Activated T-helper 1 cell treated with anti-CD3 and anti-CD28 coated beads, Interleukin-2, amount 50 U/mL, for 16 hours (primary cell): ENCODE data around the gene TUBA4B.
A peak's percentile ranks its signal among the peaks of the same experiment; 100 is the strongest.

ENCODE experiments used
- DNase-seq, 2 donors: peaks; one replicate each; pipeline ENCODE4 v3.0.0-alpha.2; 2020; ENCODE audit warnings: low read depth in 1 of 2, low spot score in 1 of 2

The TUBA4B gene

DNA sequence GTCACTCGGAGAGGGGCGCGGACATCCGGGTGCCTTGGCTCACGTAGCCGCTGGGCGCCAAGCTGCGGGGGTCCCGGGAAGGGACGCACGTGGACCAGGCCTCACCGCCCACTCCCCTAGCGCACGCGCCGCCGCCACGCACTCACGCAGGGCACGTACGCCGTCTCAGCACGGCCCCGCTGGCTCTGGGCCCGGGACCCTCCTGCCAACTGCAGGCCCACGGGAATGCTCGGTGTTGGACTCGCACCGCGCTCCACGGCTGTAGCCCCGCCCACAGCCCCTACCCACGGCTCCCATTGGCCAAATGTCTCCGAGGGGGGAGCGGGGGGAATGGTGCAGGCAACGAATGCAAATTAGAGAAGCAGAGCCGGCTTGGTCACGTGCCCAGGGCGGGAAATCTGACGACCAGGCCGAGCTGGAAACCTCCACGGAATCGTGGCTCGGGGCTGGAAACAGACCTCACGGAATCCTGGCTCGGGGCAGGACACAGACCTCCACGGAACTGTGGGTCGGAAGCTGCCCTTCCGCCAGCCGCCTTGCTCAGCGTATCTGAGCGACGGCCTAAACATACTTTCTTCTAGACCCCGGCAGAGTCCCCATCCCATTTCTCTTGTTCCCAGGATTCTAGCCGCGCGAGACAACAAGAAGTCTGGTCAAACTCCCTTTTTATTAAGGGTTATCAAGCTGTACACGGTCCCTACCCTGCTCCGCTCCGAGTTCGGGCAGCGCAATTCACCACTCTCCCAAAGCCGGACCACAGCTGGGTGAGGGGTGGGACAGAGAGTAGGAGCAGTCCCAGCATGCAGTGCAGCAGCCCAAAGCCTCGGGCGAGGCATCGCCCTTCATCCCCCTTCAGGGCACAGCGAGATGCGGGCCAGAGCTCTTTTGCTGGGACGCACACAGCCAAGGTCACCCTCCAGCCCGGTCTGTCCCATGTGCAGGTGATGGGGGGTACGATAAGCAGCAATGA is 34.0 kb upstream of the TUBA4B start, which contains the start of gene ABCB6:
Gene ABCB6, minus strand, starts transcription at position 227 of the 970 bp plus-strand sequence. CDS start 285 bp downstream, outside the sequence.
- DNase-seq, result peak; percentile 60 to 79

DNA sequence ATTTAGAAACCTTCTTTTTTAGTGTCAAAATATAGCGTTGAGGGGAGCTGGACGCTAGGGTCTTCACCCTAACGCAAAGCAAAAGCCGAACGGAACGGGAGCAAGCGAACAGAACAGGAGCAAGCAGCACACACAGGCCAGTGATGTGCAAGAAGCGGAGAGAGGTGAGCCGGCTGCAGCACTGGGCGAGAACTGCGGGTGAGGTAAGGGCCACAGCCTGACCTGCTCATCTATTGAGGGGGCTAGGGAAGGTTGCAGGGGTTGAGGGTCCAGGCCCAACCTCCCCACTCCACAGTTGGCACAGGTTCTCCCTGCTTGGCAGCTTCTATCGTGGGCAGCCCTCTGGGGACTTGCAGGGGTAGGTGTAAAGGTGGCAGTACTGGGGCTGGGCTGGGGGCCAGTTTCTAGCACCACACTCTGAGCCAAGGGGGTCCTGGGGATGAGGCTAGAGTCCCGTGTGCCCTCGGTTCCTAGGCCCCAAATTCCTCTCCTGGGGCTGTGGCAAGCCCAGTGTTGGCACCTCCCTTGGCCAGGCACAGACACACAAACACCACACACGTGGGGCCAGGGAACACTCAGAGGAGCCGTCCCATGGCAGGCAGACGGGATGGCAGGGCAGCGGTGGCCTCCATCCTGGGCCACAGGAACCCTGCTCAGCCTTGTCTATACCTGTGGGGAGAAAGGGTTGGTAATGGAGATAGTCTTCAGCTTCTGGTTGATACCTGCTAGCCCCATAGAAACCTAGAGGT is 33.1 kb upstream of the TUBA4B start:
- DNase-seq, result no peak

DNA sequence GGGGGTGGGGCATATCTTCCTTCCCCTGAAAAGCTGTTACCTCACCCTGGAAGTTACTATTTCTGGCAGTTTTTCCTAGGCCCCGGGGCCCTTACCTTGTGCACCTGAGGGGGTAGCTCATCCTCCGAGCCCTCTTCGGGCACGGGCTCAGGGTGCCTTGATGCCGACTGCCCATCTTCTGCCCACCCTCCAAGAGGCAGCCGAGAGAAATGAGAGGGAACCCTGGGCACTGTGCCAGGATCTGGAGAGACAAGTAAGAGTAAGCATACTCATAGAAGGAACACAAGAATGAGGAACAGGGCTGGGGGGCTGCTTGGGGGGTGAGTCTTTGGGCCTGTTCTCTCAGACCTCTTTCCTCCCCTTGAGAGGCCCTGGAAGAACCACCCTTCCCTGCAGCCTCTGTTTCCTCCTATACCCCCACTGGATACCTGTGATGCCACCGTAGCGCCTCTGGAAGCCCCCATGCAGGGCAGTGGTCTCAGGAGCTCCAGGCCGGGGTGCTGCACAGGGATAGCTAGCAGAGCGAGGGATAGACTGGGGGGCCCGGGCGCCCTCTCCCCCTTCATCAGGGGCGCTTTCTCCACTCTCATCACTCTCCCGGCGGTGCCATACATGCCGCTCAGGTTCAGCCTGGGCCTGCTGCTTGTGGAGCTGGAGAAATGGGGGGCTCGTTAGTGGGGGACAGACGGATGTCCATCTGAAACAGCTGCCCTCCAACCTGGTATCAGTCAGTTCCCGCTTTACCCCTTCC is 32.2 kb upstream of the TUBA4B start:
- DNase-seq, result no peak

DNA sequence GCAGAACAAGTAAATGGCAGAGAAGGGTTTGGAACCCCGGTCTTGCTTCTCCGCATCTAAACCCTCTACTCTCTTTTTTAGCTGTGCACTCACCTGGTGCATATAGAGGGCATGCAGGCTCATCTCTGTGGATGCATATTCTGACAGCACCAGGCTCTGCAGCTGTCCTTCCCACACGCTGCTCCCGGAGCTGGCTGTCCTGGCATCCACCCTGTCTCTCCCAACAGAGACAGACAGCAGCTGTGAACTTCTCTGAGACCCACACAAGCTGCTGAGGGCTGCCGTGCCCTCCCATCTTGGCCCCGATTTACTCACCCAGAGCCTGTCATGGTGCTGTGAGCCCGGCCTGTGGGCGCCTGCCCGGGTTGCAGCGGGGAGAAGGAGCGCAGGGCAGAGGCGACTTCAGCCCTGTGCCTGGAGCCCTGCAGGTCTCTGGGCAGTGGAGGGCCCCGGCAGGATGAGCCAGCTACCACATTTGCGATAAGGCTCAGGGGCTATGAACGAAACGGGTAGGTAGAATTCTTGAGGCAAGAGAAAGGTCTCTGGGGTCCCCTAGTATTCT is 31.0 kb upstream of the TUBA4B start:
- no peak for DNase-seq

DNA sequence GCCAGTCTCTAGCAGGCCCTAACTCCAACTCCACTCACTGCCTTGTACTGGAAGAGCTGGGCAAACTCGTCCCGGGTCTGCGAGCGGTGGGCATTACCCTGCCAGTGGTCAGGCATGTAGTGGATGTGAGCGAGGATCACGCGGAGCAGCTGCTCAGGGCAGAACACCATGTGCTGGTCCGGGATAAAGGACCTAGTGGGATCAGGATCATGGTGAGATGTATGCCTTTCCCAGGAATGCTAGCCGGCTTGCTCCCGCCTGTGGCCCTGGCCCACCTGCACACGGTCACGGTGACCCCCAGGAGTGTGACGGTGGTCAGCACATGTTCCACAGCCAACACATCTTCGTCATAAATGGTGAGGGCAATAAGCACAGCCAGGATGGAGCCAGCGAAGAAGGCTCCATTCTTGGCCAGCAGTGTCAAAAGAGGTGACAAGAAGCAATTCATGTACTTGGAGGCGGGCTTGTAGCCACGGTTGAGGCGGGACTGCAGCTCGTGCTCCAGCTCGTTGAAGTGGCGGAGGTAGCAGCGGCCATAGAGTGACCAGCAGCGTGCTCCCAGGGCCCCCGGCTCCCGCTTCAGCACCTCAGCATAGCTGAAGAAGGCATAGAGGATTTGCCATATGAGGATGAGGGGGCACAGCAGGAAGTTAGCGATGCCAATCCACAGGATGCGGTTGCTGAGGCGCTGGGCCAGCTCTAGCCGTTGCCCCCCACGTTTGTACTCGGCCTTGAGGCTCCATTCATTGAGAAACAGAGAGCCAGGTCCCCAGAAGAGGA is 29.0 kb upstream of the TUBA4B start:
- no peak for DNase-seq

DNA sequence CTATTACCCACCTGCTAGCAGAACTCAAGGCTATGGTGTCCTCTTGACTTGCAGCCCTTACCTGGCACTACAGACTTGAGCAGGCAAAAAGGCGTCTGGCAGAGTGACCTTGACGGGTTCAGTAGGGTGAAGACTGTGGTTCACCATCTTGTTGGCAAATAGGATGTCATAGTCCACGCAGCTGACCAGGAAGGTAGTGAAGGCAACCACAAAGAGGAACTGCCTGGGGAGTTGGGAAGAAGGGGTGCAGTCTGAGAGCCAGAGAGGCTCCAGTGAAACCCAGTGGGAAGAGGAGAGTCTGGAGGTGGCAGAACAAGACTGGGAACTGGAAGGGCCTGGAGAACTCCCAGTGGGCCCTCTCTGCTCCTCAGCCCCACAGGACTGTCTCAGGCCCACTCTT is 27.7 kb upstream of the TUBA4B start:
- no peak for DNase-seq

DNA sequence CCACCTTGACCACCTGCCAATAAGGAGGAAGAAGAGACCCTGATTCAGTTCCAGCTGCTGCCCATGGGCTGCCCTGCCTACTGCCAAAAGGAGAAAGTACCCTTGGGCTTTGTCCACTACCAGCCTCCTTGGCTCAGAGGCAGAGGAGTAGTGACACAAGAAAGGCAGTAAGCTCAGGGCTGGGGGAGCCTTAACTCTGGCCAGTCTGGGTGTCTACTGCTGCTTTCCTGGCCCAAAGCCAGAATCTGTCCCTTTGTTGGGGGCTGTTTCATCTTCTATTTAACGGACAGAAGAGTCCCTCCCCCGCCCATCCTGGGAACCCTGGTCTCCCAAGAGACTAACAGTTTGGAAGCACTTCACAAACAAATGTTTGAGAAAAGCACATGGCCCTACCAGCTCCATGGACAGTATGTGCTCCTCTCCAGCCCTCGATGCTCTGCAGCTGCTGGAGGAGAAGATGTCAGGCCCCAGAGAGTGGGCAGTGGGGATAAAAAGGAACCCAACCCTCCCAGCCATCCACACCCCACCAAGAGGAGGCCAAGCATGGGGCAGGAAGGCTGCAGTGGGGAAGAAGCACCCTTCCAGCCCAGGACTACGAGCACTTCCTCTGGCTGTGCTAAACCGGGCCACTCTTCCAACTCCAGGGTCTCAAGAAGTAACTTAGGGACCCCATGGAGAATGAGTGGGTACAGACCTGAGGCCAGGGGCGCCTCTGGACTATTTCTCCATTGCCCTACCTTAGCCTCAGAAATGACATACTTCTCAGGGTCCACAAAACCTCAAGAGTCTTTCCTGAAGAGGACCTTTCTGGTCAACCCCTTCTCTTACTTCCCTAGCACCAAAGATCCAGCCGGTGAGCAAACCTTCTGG is 24.8 kb upstream of the TUBA4B start:
- no peak for DNase-seq

DNA sequence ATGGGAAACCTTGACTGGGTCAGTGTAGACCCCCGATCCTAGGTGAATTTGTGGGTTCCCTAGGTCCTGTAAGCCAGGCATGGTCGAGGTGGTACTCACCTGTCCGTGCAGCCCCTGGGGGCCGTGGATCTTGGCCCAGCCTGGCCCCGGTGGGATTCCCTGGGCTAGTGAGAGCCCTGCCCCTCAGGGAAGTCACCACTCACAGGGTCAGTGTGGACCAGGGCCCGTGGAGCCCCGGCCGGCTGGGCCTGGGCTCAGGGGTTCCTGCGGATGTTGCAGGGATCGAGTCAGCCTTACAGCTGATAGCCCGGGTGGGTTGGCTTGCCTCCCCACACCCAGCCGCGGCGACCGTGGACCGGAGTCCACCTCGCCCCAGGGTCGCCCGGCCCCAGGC is 24.1 kb upstream of the TUBA4B start:
- no peak for DNase-seq

DNA sequence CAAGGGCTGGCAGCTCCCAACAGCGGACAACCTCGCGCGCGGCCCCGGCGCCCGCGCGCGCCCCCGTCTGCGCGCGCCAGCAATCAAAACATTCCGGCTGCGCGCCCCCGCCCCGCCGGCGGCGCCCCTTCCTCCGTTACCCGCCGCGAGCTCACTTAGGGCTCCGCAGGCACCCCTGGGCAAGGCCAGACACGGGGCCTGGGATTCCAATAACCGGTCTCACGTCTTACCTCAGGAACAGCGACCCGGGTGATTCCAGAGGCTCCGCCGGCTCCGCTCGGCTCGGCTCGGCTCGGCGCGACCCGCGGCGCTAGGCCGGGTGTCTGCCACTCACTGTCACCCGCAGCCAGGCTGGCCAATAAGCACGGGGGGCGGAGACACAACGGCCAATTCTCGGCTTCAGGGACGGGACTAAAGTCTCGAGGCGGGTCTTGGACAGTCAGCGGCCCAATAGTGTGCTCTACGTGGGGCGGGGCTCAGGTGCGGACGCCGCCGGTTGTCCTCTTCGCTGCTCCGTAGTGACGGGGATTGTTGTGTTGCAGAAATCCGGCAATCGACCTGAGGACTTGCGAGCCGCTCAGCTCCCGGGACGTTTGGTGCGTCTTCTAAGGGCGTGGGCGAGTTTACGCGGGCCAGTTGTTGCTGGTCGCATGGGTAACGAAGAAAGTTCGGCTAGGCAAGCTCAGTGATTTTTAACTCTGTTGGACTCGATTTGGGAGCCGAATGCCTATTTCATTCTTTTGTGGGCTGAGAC is 23.6 kb upstream of the TUBA4B start, which contains the start of the genes ANKZF1 and ATG9A:
Gene ANKZF1, plus strand, starts transcription at position 502 of the 754 bp plus-strand sequence. CDS start 452 bp downstream, outside the sequence.
Gene ATG9A, minus strand, starts transcription at position 332 of the 754 bp plus-strand sequence. CDS start 1,612 bp downstream, outside the sequence.
- DNase-seq, result peak; percentile 95 to 96

DNA sequence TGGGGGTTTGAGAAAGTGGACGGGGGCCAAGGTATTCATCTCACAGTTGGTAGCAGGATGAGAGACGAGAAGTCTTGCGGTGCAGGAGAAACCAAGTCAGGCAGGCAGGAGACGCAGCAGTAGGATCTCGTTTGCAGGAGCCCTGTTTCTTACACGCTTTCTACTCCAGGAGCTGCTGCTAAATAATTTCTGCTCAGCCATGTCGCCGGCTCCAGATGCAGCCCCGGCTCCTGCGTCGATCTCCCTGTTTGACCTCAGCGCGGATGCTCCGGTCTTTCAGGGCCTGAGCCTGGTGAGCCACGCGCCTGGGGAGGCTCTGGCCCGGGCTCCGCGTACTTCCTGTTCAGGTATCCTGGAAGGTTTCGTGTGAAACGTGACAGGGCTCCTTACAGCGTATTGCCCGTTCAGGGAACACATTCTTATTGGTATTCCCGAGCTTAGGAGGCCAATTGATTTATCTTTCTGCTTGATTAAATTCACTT is 22.9 kb upstream of the TUBA4B start:
- peak in 1 of 2 donors; percentile 27 for DNase-seq

DNA sequence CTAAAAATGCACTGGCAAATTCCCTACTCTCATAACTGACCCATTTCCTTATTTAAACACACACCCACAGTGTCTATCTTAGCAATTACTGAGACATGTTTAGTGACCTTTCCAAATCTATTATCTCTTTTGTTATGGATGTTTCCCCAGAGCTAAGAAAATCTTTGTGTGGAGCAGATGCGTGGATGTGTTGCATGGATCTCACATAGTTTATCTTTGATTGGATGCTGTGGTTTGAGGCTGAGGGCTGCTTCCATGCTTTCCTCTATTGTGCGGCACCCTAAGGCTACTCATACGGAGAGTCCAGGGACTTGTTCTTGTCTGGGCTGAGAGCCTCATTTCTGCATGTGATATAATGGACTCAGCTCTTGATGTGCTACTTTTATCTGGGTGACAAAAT is 18.7 kb upstream of the TUBA4B start:
- no peak for DNase-seq

DNA sequence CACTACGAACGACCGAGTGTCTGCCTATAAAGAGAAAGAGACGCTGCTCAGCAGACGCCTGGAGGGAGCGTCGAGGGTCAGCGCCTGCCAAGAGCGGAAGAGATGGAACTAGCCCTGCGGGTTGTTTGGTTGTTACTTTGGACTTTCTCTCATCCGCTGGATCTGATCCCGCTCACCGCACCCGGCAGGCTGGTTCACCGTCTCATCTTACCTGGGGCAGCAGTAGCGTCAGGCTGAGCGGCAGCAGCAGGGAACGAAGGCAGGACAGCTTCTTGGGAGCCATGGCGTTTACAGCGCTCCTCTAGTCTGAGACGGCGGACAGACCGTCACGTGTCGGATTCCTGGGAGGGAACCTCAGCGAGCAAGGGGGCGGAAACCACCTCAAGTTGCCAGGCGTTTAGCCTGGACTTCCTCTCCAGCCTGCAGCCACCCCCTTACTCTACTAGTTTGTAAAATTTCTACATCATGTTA is 9.7 kb upstream of the TUBA4B start:
- DNase-seq, result no peak

DNA sequence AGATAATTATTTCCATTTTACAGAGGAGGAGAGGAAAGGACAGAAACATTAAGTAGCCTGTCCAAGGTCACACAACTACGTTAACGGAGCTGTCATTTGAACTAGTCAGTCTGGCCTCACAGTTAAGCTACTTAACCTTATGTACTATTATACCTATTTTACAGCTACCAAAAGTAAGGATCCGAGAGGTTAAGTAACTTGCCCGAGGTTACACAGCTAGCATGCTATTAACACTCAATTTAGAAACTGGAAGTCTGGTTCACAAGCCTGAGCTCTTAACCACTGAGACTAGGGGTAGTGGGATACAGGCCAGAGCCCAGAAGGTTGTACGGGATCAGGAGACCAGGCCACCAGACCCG is 8.3 kb upstream of the TUBA4B start:
- no peak for DNase-seq

DNA sequence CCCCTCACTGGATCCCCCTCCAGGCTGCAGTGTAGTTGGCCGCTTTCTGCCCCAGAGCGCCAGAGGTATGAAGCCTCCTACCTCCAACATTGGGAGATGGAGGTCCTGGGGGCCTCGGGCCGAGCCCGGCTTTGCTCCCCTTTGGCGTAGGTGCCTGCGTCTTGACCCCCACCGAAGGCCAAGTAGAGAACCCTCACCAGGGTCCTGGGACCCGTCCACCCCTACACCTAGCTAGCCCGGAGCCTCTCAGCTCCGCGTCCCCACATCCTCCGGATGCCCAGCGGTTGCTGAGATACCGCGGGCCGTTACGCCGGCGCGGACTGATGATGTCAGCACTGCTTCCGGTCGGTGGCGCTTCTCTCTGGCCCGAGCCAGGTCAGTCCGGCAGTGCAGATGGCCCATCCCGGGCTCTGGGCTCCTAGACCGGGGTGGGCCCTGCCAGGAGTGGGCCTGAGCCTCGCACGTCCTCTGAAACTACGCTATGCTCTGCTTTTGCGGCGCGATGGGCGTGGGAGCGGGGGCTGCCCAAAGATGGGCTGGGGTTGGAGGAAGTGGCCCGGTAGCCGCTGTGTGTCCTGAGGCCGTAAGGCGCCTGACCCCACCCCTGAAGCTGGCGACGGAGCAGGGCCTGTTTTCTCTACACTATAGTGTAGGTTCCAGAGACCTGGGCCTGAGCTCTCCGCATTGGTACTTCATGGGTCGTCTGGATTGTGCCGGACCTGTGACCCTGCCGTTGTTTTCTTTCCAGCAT is 7.7 kb upstream of the TUBA4B start, which contains the start of the genes GLB1L and STK16:
Gene GLB1L, minus strand, starts transcription at position 297 of the 751 bp plus-strand sequence. CDS start 1,871 bp downstream, outside the sequence.
Gene STK16, plus strand, starts transcription at position 332 of the 751 bp plus-strand sequence. CDS start 521 bp downstream, outside the sequence.
- DNase-seq, result peak; percentile 83 to 85

DNA sequence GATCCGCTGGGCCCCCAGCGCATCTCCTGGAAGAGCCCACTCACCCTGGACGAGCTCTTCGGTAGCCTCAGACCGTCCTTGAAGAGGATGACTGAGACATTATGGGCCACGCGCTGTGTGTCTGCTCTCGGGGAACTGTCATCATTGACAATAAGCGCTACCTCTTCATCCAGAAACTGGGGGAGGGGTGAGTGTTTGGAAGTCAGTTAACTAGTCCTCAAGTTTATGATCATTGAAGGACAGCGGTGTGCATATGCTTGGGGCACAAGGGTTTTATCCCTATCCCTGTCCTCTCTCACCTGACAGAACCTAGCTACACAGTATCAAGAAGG is 7.2 kb upstream of the TUBA4B start:
- no peak for DNase-seq

DNA sequence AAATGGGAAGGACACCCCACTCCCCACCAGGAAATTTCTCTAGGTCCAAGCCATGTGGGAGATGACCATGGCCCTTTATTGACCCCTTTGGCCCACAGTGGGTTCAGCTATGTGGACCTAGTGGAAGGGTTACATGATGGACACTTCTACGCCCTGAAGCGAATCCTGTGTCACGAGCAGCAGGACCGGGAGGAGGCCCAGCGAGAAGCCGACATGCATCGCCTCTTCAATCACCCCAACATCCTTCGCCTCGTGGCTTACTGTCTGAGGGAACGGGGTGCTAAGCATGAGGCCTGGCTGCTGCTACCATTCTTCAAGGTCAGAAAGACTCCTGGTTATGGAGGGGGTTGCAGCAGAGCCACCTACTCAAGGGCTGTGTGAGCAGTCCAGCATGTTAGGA is 6.5 kb upstream of the TUBA4B start:
- no peak for DNase-seq
